ENCODE measurements around the gene NSD2.

The NSD2 gene

GRCh38 chr4:1870578-1871443, at the start of gene NSD2:
NSD2 (plus strand) TSS chr4:1871393; CDS start chr4:1900655, 29,262 bp downstream.
- CTCF ChIA-PET: interaction anchor here (0.6 kb wide), 1 partner anchor 53 kb away, joined by 3 read pairs; no protein-coding TSS in a partner anchor
- TF ChIP-seq CTCF (conservative IDR thresholded peaks at IDR 0.05; ENCODE audit: low read depth): no peak
- POLR2A ChIA-PET (ENCODE audit: low non-redundant PET): no interaction called here
- peak; percentile 91 for DNase-seq (ENCODE audit: low spot score)
- H3K27ac ChIP-seq: peak within 1 kb of the TSS; percentile 99

GRCh38 chr4:1821679-1822567, 49.3 kb upstream of the NSD2 start:
- no peak for DNase-seq (ENCODE audit: low spot score)
- ChIA-PET CTCF (interaction anchor here (1.2 kb wide), 1 partner anchor 73 kb away, joined by 4 read pairs; no protein-coding TSS in a partner anchor), POLR2A (ENCODE audit: low non-redundant PET) (no interaction called here)
- no peak for TF ChIP-seq CTCF (conservative IDR thresholded peaks at IDR 0.05; ENCODE audit: low read depth)
- peak overlapping the region; percentile 4; the same call in 1 of the 2 replicates for H3K27ac ChIP-seq

- H3K27ac ChIP-seq: no peak overlapping the region
- ChIA-PET POLR2A (ENCODE audit: low non-redundant PET) (no interaction called here), CTCF (interaction anchor here (1.2 kb wide), 1 partner anchor 74 kb away, joined by 4 read pairs; no protein-coding TSS in a partner anchor)
- DNase-seq (ENCODE audit: low spot score): no peak
- TF ChIP-seq CTCF (conservative IDR thresholded peaks at IDR 0.05; ENCODE audit: low read depth): no peak
These were observed 48.3 kb upstream of the NSD2 start for GRCh38 chr4:1822568-1823544.

GRCh38 chr4:1823545-1823932, 47.7 kb upstream of the NSD2 start:
- ChIA-PET CTCF (no interaction called here), POLR2A (ENCODE audit: low non-redundant PET) (no interaction called here)
- TF ChIP-seq CTCF (conservative IDR thresholded peaks at IDR 0.05; ENCODE audit: low read depth): no peak
- H3K27ac ChIP-seq: no peak overlapping the region
- no peak for DNase-seq (ENCODE audit: low spot score)

- H3K27ac ChIP-seq: peak overlapping the region; percentile 10
- POLR2A ChIA-PET (ENCODE audit: low non-redundant PET): no interaction called here
- no peak for DNase-seq (ENCODE audit: low spot score)
- CTCF ChIA-PET: no interaction called here
- no peak for TF ChIP-seq CTCF (conservative IDR thresholded peaks at IDR 0.05; ENCODE audit: low read depth)
These were observed 46.4 kb upstream of the NSD2 start for GRCh38 chr4:1824746-1825145.

Data from RWPE1 (cell line).